H1 (cell line): ENCODE data around the gene RPA3.

ENCODE experiments used
- CEBPB ChIP-seq: IDR thresholded peaks from 2 replicates; pipeline ENCODE4 v1.6.1; 2012; ENCODE audit warnings: low read depth, low read length
- EGR1 ChIP-seq: IDR thresholded peaks from 2 replicates; pipeline ENCODE4 v1.6.1; 2011; ENCODE audit warnings: low read depth, low read length, borderline replicate concordance
- HDAC2 ChIP-seq, 2 experiments: fragments of 300-600 bp in 1 of 2; sonication (generic) in 1 of 2; IDR thresholded peaks; 2 replicates each; pipeline ENCODE4 v1.6.1; 2011 to 2012; ENCODE audit warnings: low read depth in 2 of 2, low read length in 2 of 2, mild to moderate bottlenecking in 2 of 2, moderate library complexity in 2 of 2, borderline replicate concordance in 1 of 2, inconsistent platforms in 1 of 2
- KDM1A ChIP-seq: fragments of 200-600, 300-600 bp; sonication (generic); IDR thresholded peaks from 2 replicates; pipeline ENCODE4 v1.7.1; 2016; ENCODE audit warnings: mild to moderate bottlenecking, low read length, borderline replicate concordance
- NANOG ChIP-seq: IDR thresholded peaks from 2 replicates; pipeline ENCODE4 v1.6.1; 2011; ENCODE audit warnings: low read length, low read depth, mild to moderate bottlenecking, inconsistent platforms; ENCODE audit not compliant: insufficient read depth, poor library complexity, severe bottlenecking
- POLR2A ChIP-seq, 2 experiments: IDR thresholded peaks; 1 replicate in 1 of 2; 2 replicates in 1 of 2; pipeline ENCODE4 v1.6.1; 2011; ENCODE audit warnings: low read depth in 2 of 2, low read length in 2 of 2, mild to moderate bottlenecking in 2 of 2; ENCODE audit errors: control extremely low read depth in 1 of 2
- POLR2AphosphoS5 ChIP-seq: IDR thresholded peaks from 2 replicates; pipeline ENCODE4 v1.6.1; 2011; ENCODE audit warnings: low read depth, low read length
- RNF2 ChIP-seq: fragments of 200-900, 300-1000 bp; sonication (generic); IDR thresholded peaks from 2 replicates; pipeline ENCODE4 v1.7.1; 2016; ENCODE audit warnings: borderline replicate concordance, low read depth, mild to moderate bottlenecking, antibody characterized with exemption, low read length; ENCODE audit not compliant: poor library complexity, severe bottlenecking; ENCODE audit errors: missing control alignments
- SP2 ChIP-seq: IDR thresholded peaks from 2 replicates; pipeline ENCODE4 v1.6.1; 2012; ENCODE audit warnings: mild to moderate bottlenecking, low read length, inconsistent platforms
- SRF ChIP-seq: IDR thresholded peaks from 2 replicates; pipeline ENCODE4 v1.6.1; 2011; ENCODE audit warnings: mild to moderate bottlenecking, low read depth, low read length, moderate library complexity
- TAF1 ChIP-seq: IDR thresholded peaks from 2 replicates; pipeline ENCODE4 v1.6.1; 2011; ENCODE audit warnings: mild to moderate bottlenecking, low read depth, low read length
- TBP ChIP-seq: IDR thresholded peaks from 2 replicates; pipeline ENCODE4 v1.6.1; 2011; ENCODE audit warnings: low read depth, low read length, improper control_type of control experiment
- YY1 ChIP-seq: IDR thresholded peaks from 2 replicates; pipeline ENCODE4 v1.6.1; 2011; ENCODE audit warnings: low read depth, mild to moderate bottlenecking, low read length
- TF ChIP-seq, protein P1 (sequence below), 3 experiments: IDR thresholded peaks; 1 replicate in 2 of 3; 2 replicates in 1 of 3; pipeline versions ENCODE4 v1.5.1 to v1.6.1; 2011; ENCODE audit warnings: low read length in 3 of 3, mild to moderate bottlenecking in 3 of 3, inconsistent platforms in 2 of 3, low read depth in 1 of 3, moderate library complexity in 1 of 3; ENCODE audit not compliant: insufficient read depth in 1 of 3; ENCODE audit errors: control extremely low read depth in 1 of 3

GRCh38 chr7:7664291-7664690, 54.1 kb downstream of the RPA3 start:
- TF ChIP-seq NANOG (no peak), POLR2AphosphoS5 (no peak), EGR1 (no peak), RNF2 (no peak), POLR2A (IDR thresholded peaks at IDR 0.05; ENCODE audit: control extremely low read depth in 1 of 2, low read depth in 2 of 2, low read length in 2 of 2) (no peak), TBP (no peak), CEBPB (no peak), TAF1 (no peak), HDAC2 (IDR thresholded peaks at IDR 0.05; ENCODE audit: borderline replicate concordance in 1 of 2, low read depth in 2 of 2, low read length in 2 of 2) (no peak), SP2 (no peak), SRF (no peak), YY1 (no peak), KDM1A (no peak)
- TF ChIP-seq, protein P1, sequence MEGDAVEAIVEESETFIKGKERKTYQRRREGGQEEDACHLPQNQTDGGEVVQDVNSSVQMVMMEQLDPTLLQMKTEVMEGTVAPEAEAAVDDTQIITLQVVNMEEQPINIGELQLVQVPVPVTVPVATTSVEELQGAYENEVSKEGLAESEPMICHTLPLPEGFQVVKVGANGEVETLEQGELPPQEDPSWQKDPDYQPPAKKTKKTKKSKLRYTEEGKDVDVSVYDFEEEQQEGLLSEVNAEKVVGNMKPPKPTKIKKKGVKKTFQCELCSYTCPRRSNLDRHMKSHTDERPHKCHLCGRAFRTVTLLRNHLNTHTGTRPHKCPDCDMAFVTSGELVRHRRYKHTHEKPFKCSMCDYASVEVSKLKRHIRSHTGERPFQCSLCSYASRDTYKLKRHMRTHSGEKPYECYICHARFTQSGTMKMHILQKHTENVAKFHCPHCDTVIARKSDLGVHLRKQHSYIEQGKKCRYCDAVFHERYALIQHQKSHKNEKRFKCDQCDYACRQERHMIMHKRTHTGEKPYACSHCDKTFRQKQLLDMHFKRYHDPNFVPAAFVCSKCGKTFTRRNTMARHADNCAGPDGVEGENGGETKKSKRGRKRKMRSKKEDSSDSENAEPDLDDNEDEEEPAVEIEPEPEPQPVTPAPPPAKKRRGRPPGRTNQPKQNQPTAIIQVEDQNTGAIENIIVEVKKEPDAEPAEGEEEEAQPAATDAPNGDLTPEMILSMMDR (IDR thresholded peaks at IDR 0.05; ENCODE audit: control extremely low read depth in 1 of 3, insufficient read depth in 1 of 3, low read depth in 1 of 3, low read length in 3 of 3), result no peak
